Ovary (tissue), 9 donors: Measurements from ENCODE around the gene MAMLD1. TPM values are rescaled to one million over a fixed set of nuclear protein-coding genes. Genes with fewer than 3 reads are reported as not detected.

ENCODE experiments used
- DNase-seq, 5 donors: peaks; one replicate each; pipeline ENCODE4 v3.0.0-alpha.2; 2019 to 2020
- H3K27ac ChIP-seq, 2 donors: fragments of 200-600 bp; one replicate each; pipeline versions ENCODE4 v1.5.1 to v1.8.0; 2019 to 2022
- H3K27me3 ChIP-seq: fragments of 200-600 bp; one replicate; pipeline ENCODE4 v1.8.0; 2022
- H3K36me3 ChIP-seq: fragments of 200-600 bp; sonication (generic); one replicate; pipeline ENCODE4 v1.5.1; 2019
- H3K4me1 ChIP-seq: one replicate; pipeline ENCODE4 v1.8.1; 2013; ENCODE audit warnings: mild to moderate bottlenecking, moderate library complexity; ENCODE audit not compliant: insufficient read depth
- H3K4me3 ChIP-seq: fragments of 200-600 bp; sonication (generic); one replicate; pipeline ENCODE4 v1.5.1; 2017
- H3K9me3 ChIP-seq, 2 donors: fragments of 200-600 bp in 1 of 2; sonication (generic) in 1 of 2; one replicate each; pipeline versions ENCODE4 v1.5.1 to v1.8.1; 2013 to 2019; ENCODE audit warnings: mild to moderate bottlenecking in 1 of 2, moderate library complexity in 1 of 2
- CTCF ChIP-seq, 3 donors: fragments of 450-650 bp in 2 of 3; fragments of 200-600 bp in 1 of 3; IDR thresholded peaks; one replicate each; pipeline versions ENCODE4 v1.5.1 to v1.8.0; 2016 to 2022; ENCODE audit warnings: antibody characterized with exemption in 3 of 3, mild to moderate bottlenecking in 1 of 3
- EP300 ChIP-seq: sonication (generic); formaldehyde crosslinking; IDR thresholded peaks from one replicate; pipeline ENCODE4 v1.6.1; 2017; ENCODE audit warnings: antibody characterized with exemption
- POLR2A ChIP-seq: fragments of 450-650 bp; IDR thresholded peaks from one replicate; pipeline ENCODE4 v1.6.1; 2017; ENCODE audit warnings: antibody characterized with exemption, mild to moderate bottlenecking, moderate library complexity
- WGBS, 3 donors: extraction: QIAGEN DNeasy Blood & Tissue Kit in 1 of 3; methylation state at CpG; one replicate each; pipeline versions ENCODE4 v1.1.5 to v1.1.7; 2013 to 2017; 5-methylcytosine and 5-hydroxymethylcytosine counted together
- intact Hi-C, 4 donors: fragments of 100-400 bp; cut with DNase I; formaldehyde crosslinking; loops; one replicate each; pipeline versions ENCODE4 v1.11.0 to v1.15.1; 2022 to 2023
- polyA plus RNA-seq, 2 donors: library from polyadenylated mRNA; stranded (reverse); fragments of 200-250 nt in 1 of 2; fragments of 350-450 nt in 1 of 2; fragmentation: Illumina TruSeq in 1 of 2; extraction: RNeasy Lipid Tissue Mini Kit (QIAGEN cat#74804) in 1 of 2; gene quantifications; one replicate each; pipeline ENCODE4 v1.2.3, GENCODE V29; 2013 to 2014
- total RNA-seq, 7 donors: library from RNA; depleted of rRNA in 2 of 7; stranded (reverse); fragments of >200 nt in 2 of 7; fragmentation: NEBNext Ultra II Directional in 3 of 7; extraction: Animal tissue kit (Norgen Biotek cat#: 25700) in 3 of 7; gene quantifications; one replicate each; pipeline versions ENCODE4 v1.1.0 to v1.2.4, GENCODE V29; 2016 to 2023
- donor health status: DM: no; HTN: no; CAD: no; lungs with moderate emphysema.
- donor health status: DM: no; HTN: no; CAD: no.
- donor health status: Bipolar disorder and iron deficiency.
- donor health status: DM: yes; HTN: yes; CAD: no.
- donor health status: DM: no; HTN: no; CAD: no.
- donor health status: DM: yes; HTN: yes; CAD: no.

The MAMLD1 gene
- total and polyA plus RNA-seq, 9 donors = 7.1 to 37.9 (median 20.7) TPM

- peak in 4 of 5 donors; percentile 35 to 68 (median 48) for DNase-seq
- Histone ChIP-seq H3K27ac (peak overlapping the region; percentile 75 to 88), H3K4me1 (peaks cover 3% of the 10 kb centered on the region), H3K27me3 (no peaks in the 10 kb centered on the region), H3K36me3 (no peaks in the 10 kb centered on the region), H3K9me3 (no peaks in the 10 kb centered on the region), H3K4me3 (peak overlapping the region; percentile 52)
- 28 to 56% (median 38%) methylated on average over 60 to 67 of the region's 67 CpGs for WGBS, 3 donors
- TF ChIP-seq CTCF (IDR thresholded peaks at IDR 0.05) (no peak), EP300 (no peak), POLR2A (no peak)
- intact Hi-C loops = loop anchor here (5.0 to 10.0 kb wide), 7 partner anchors 114 to 409 kb away; no protein-coding TSS in a partner anchor
Observed at GRCh38 chrX:150363561-150364346, 637 bp downstream of the MAMLD1 start.

GRCh38 chrX:150364347-150365050 is 1.4 kb downstream of the MAMLD1 start:
- no peaks in the 10 kb centered on the region for H3K36me3 ChIP-seq
- peak; percentile 20 to 59 (median 43) for DNase-seq

GRCh38 chrX:150365051-150365989 is 2.2 kb downstream of the MAMLD1 start:
- H3K4me1 ChIP-seq = peaks cover 3% of the 10 kb centered on the region
- peak overlapping the region; percentile 75 to 88 for H3K27ac ChIP-seq
- H3K36me3 ChIP-seq = no peaks in the 10 kb centered on the region
- intact Hi-C loops = loop anchor here (5.0 to 10.0 kb wide), 7 partner anchors 139 to 411 kb away; no protein-coding TSS in a partner anchor
- H3K27me3 ChIP-seq = no peaks in the 10 kb centered on the region
- DNase-seq = peak; percentile 78 to 87 (median 85)
- WGBS, 3 donors = 25 to 32% (median 27%) methylated on average over 61 to 75 of the region's 75 CpGs
- no peaks in the 10 kb centered on the region for H3K9me3 ChIP-seq
- peak overlapping the region; percentile 52 for H3K4me3 ChIP-seq
- no peak for TF ChIP-seq EP300
- peak; percentile 30 to 73 (median 72) for TF ChIP-seq CTCF (IDR thresholded peaks at IDR 0.05)
- TF ChIP-seq POLR2A = peak; percentile 47

More at GRCh38 chrX:150364347-150365050, 1.4 kb downstream of the MAMLD1 start:
- 30 to 39% (median 34%) methylated on average over 63 to 66 of the region's 66 CpGs for WGBS, 3 donors
- TF ChIP-seq CTCF (IDR thresholded peaks at IDR 0.05) = no peak
- TF ChIP-seq EP300 = no peak
- TF ChIP-seq POLR2A = no peak
- Histone ChIP-seq H3K27ac (peak overlapping the region; percentile 75 to 88), H3K4me1 (peaks cover 3% of the 10 kb centered on the region), H3K4me3 (peak overlapping the region; percentile 52), H3K27me3 (no peaks in the 10 kb centered on the region), H3K9me3 (no peaks in the 10 kb centered on the region)
- intact Hi-C loops = loop anchor here (5.0 to 10.0 kb wide), 8 partner anchors 113 to 410 kb away; no protein-coding TSS in a partner anchor
